IMR-90 (cell line): ENCODE data around the gene NFE2. TPM values are rescaled to one million over a fixed set of nuclear protein-coding genes. Genes with fewer than 3 reads are reported as not detected.
A peak's percentile ranks its signal among the peaks of the same experiment; 100 is the strongest.
"Not testable (repeated sequence)": the region's sequence is repeated elsewhere in the genome, so short reads cannot be mapped to it uniquely, and the experiment has no call there.

Source experiments
- ATAC-seq: fragments of 200-7000 bp; cut with Tn5 transposase; 2 replicates; pipeline ENCODE4 v1.9.1; 2020; ENCODE audit warnings: low read depth, mild to moderate bottlenecking, moderate library complexity
- BruUV-seq: library from RNA; stranded (reverse); fragments of 400-500 nt; replicated peaks from 2 replicates; lab custom pipeline; 2021; lab: Mats Ljungman, UMichigan
- CTCF ChIA-PET: fragments of 300-600 bp; formaldehyde crosslinking; extraction: SDS; loops from one replicate; lab custom pipeline; 2021; ENCODE audit warnings: antibody characterized with exemption; lab: Yijun Ruan, JAX
- POLR2A ChIA-PET: fragments of 300-600 bp; sonication (Branson Sonifier 250); formaldehyde crosslinking; loops from one replicate; lab custom pipeline; 2022; ENCODE audit warnings: antibody characterized with exemption; ENCODE audit not compliant: unreplicated experiment; lab: Charles Lee
- DNase-seq: peaks from one replicate; pipeline ENCODE4 v3.0.0; 2013
- H2AFZ ChIP-seq: replicated peaks from 2 replicates; pipeline ENCODE3; 2013; ENCODE audit warnings: low read length, mild to moderate bottlenecking; ENCODE audit not compliant: poor library complexity
- H2AK5ac ChIP-seq: 2 replicates; pipeline ENCODE4 v1.6.1; 2013; ENCODE audit warnings: low read depth, low read length, inconsistent platforms
- H2AK9ac ChIP-seq: replicated peaks from 2 replicates; pipeline ENCODE3; 2013; ENCODE audit warnings: mild to moderate bottlenecking, low read depth, low read length, moderate library complexity; ENCODE audit not compliant: poor library complexity
- H2BK120ac ChIP-seq: 2 replicates; pipeline ENCODE4 v1.6.1; 2013; ENCODE audit warnings: low read depth, low read length, inconsistent platforms
- H2BK15ac ChIP-seq: 3 replicates; pipeline ENCODE4 v1.6.1; 2013; ENCODE audit warnings: low read depth, low read length, inconsistent platforms
- H2BK20ac ChIP-seq: 2 replicates; pipeline ENCODE4 v1.6.1; 2013; ENCODE audit warnings: low read depth, mild to moderate bottlenecking, inconsistent platforms, low read length, moderate library complexity
- H2BK5ac ChIP-seq: 2 replicates; pipeline ENCODE4 v1.6.1; 2013; ENCODE audit warnings: mild to moderate bottlenecking, low read depth, low read length, inconsistent platforms; ENCODE audit not compliant: poor library complexity, severe bottlenecking
- H3K14ac ChIP-seq: replicated peaks from 2 replicates; pipeline ENCODE4 v1.6.1; 2013; ENCODE audit warnings: low read depth, low read length, inconsistent platforms
- H3K18ac ChIP-seq: 2 replicates; pipeline ENCODE4 v1.6.1; 2013; ENCODE audit warnings: low read depth, low read length, control low read depth
- H3K23ac ChIP-seq: 2 replicates; pipeline ENCODE4 v1.6.1; 2013; ENCODE audit warnings: low read depth, low read length, inconsistent platforms
- H3K27ac ChIP-seq: 2 replicates; pipeline ENCODE4 v1.5.1; 2013; ENCODE audit warnings: mild to moderate bottlenecking, control low read depth, low read length; ENCODE audit not compliant: insufficient read depth
- H3K27me3 ChIP-seq: 2 replicates; pipeline ENCODE4 v1.6.1; 2013; ENCODE audit warnings: low read length; ENCODE audit not compliant: control insufficient read depth, insufficient read depth
- H3K36me3 ChIP-seq: 2 replicates; pipeline ENCODE4 v1.6.1; 2013; ENCODE audit warnings: low read length, mixed read lengths; ENCODE audit not compliant: control insufficient read depth, insufficient read depth
- H3K4ac ChIP-seq: 2 replicates; pipeline ENCODE4 v1.6.1; 2013; ENCODE audit warnings: low read depth, low read length, inconsistent platforms
- H3K4me1 ChIP-seq: 2 replicates; pipeline ENCODE4 v1.6.1; 2013; ENCODE audit warnings: low read length, mixed read lengths; ENCODE audit not compliant: control insufficient read depth, insufficient read depth
- H3K4me2 ChIP-seq: 2 replicates; pipeline ENCODE4 v1.6.1; 2013; ENCODE audit warnings: low read depth, mild to moderate bottlenecking, control low read depth, low read length, moderate library complexity
- H3K4me3 ChIP-seq: 2 replicates; pipeline ENCODE4 v1.5.1; 2013; ENCODE audit warnings: low read depth, mild to moderate bottlenecking, control low read depth, low read length, moderate library complexity; ENCODE audit not compliant: insufficient read depth
- H3K56ac ChIP-seq: 2 replicates; pipeline ENCODE4 v1.6.1; 2013; ENCODE audit warnings: low read length, inconsistent platforms; ENCODE audit not compliant: insufficient read depth; ENCODE audit errors: extremely low read depth
- H3K79me1 ChIP-seq, 2 experiments: 2 replicates each; pipeline ENCODE4 v1.6.1; 2013; ENCODE audit warnings: low read length in 2 of 2, inconsistent platforms in 1 of 2, low read depth in 1 of 2
- H3K9ac ChIP-seq: 2 replicates; pipeline ENCODE4 v1.6.1; 2013; ENCODE audit warnings: low read depth, low read length, control low read depth
- H3K9me1 ChIP-seq: 2 replicates; pipeline ENCODE4 v1.6.1; 2013; ENCODE audit warnings: low read length, inconsistent platforms; ENCODE audit not compliant: insufficient read depth
- H3K9me3 ChIP-seq: 2 replicates; pipeline ENCODE4 v1.6.1; 2013; ENCODE audit warnings: low read length; ENCODE audit not compliant: control insufficient read depth, insufficient read depth
- H4K20me1 ChIP-seq: 2 replicates; pipeline ENCODE4 v1.6.1; 2013; ENCODE audit warnings: low read length, inconsistent platforms; ENCODE audit not compliant: insufficient read depth
- H4K5ac ChIP-seq: 2 replicates; pipeline ENCODE4 v1.6.1; 2013; ENCODE audit warnings: mild to moderate bottlenecking, low read depth, low read length, control low read depth
- H4K8ac ChIP-seq, 2 experiments: 2 replicates each; pipeline ENCODE4 v1.6.1; 2013; ENCODE audit warnings: low read depth in 2 of 2, low read length in 2 of 2, control low read depth in 1 of 2, inconsistent platforms in 1 of 2
- H4K91ac ChIP-seq: 2 replicates; pipeline ENCODE4 v1.6.1; 2013; ENCODE audit warnings: low read depth, low read length, inconsistent platforms; ENCODE audit not compliant: insufficient read depth
- MAZ ChIP-seq: IDR thresholded peaks from 2 replicates; pipeline ENCODE4 v1.6.1; 2012; ENCODE audit warnings: low read depth, mild to moderate bottlenecking, low read length, improper control_type of control experiment, moderate library complexity, borderline replicate concordance
- WGBS, 2 experiments: methylation state at CpG; one replicate each; pipeline versions ENCODE4 v1.1.5 to v1.1.7; 2013; ENCODE audit warnings: missing lambda C conversion rate in 2 of 2; ENCODE audit not compliant: insufficient read length in 1 of 2; ENCODE audit errors: extremely low coverage in 2 of 2; 5-methylcytosine and 5-hydroxymethylcytosine counted together
- dilution Hi-C: fragments of 300-500 bp; cut with HindIII; formaldehyde crosslinking; loops from one replicate; pipeline ENCODE4 v1.14.3; 2018; ENCODE audit warnings: low sequenced_read_pairs; ENCODE audit not compliant: unreplicated experiment
- in situ Hi-C: fragments of 300-500 bp; cut with MboI; formaldehyde crosslinking; loops from 3 replicates; pipeline ENCODE4 v1.14.3; 2019; ENCODE audit warnings: low sequenced_read_pairs, inconsistent platforms, mixed read lengths
- intact Hi-C: fragments of 100-400 bp; cut with micrococcal nuclease; formaldehyde crosslinking; loops from 2 replicates; pipeline ENCODE4 v1.10.0; 2022
- polyA plus RNA-seq, 3 experiments: library from polyadenylated mRNA; depleted of rRNA; stranded (reverse); fragments of >200 nt; gene quantifications; 2 replicates each; pipeline ENCODE4 v1.2.3, GENCODE V29; 2012; ENCODE audit warnings: low replicate concordance in 1 of 3
- total RNA-seq: library from RNA; depleted of rRNA; stranded (reverse); fragments of >200 nt; gene quantifications from 2 replicates; pipeline ENCODE4 v1.2.3, GENCODE V29; 2012

The NFE2 gene
- total and polyA plus RNA-seq, 2 of the 4 experiments (the other 2 are of a cell fraction), result 0.18 to 0.32 TPM

- no peak for TF ChIP-seq MAZ
These were observed 17.7 kb downstream of the NFE2 start (continued) for GRCh38 chr12:54282949-54283593.

GRCh38 chr12:54281694-54282093, 19.1 kb downstream of the NFE2 start:
- H2BK20ac ChIP-seq, H2AK5ac ChIP-seq, in situ Hi-C loops, dilution Hi-C loops, H4K5ac ChIP-seq, intact Hi-C loops, H3K4me1 ChIP-seq, H3K4ac ChIP-seq, H2BK5ac ChIP-seq, H3K18ac ChIP-seq, DNase-seq, H3K27ac ChIP-seq, H2AFZ ChIP-seq, H3K9me3 ChIP-seq, H3K9me1 ChIP-seq, BruUV-seq, H2BK15ac ChIP-seq, H2BK120ac ChIP-seq, CTCF ChIA-PET, ATAC-seq, H3K27me3 ChIP-seq, H4K91ac ChIP-seq, H2AK9ac ChIP-seq: not testable (repeated sequence)
- 0 out of 4 replicates have a peak overlapping the region, but pooled peaks of 1 of the 2 experiments have one; percentile 93 for H4K8ac ChIP-seq
- H3K4me3 ChIP-seq, result peak overlapping the region; percentile 63
- H3K4me2 ChIP-seq, result peak overlapping the region; percentile 86
- H3K79me1 ChIP-seq, result peaks cover 10 to 36% of the 10 kb centered on the region in 2 experiments
- peak overlapping the region; percentile 93; the same call in 1 of the 2 replicates for H3K9ac ChIP-seq
- peaks cover 33% of the 10 kb centered on the region for H3K36me3 ChIP-seq
- H3K56ac ChIP-seq, result peak overlapping the region; percentile 97; the same call in 1 of the 2 replicates
- no CpG with 5 or more reads among the region's 4 CpGs for WGBS, 2 experiments
- peak overlapping the region; percentile 99; the same call in 1 of the 2 replicates for H3K23ac ChIP-seq
- 0 out of 2 replicates have a peak overlapping the region, but pooled peaks have one; percentile 98 for H3K14ac ChIP-seq
- H4K20me1 ChIP-seq, result peaks cover 65% of the 10 kb centered on the region
- POLR2A ChIA-PET, result interaction anchor here (0.6 to 0.8 kb wide), 3 partner anchors 21 to 1939 kb away, joined by 3 to 4 read pairs (median 3); no protein-coding TSS in a partner anchor

- H3K27ac ChIP-seq, result peak overlapping the region; percentile 82
- CTCF ChIA-PET, result not testable (repeated sequence)
These were observed 19.6 kb downstream of the NFE2 start for GRCh38 chr12:54281261-54281638.

More at GRCh38 chr12:54281261-54281638, 19.6 kb downstream of the NFE2 start:
- Histone ChIP-seq H2BK5ac (peak overlapping the region; percentile 75), H3K23ac (peak overlapping the region; percentile 99), H2AK5ac (peak overlapping the region; percentile 96), H4K91ac (peak overlapping the region; percentile 94), H3K36me3 (peaks cover 32% of the 10 kb centered on the region), H3K18ac (peak overlapping the region; percentile 51), H2AFZ (peak overlapping the region; percentile 66), H4K5ac (peak overlapping the region; percentile 82), H3K56ac (peak overlapping the region; percentile 97), H4K8ac (peak overlapping the region; percentile 93 to 94), H2BK120ac (peak overlapping the region; percentile 24; the same call in 1 of the 2 replicates), H3K79me1 (peaks cover 6 to 39% of the 10 kb centered on the region in 2 experiments), H3K4me2 (peak overlapping the region; percentile 86), H3K4ac (peak overlapping the region; percentile 96), H3K4me3 (peak overlapping the region; percentile 63), H3K14ac (peak overlapping the region; percentile 98), H4K20me1 (peaks cover 60% of the 10 kb centered on the region), H3K9ac (peak overlapping the region; percentile 93), H2AK9ac (peak overlapping the region; percentile 99)
- dilution Hi-C loops, ATAC-seq, DNase-seq, intact Hi-C loops, H2BK15ac ChIP-seq, H3K9me3 ChIP-seq, H3K4me1 ChIP-seq, H2BK20ac ChIP-seq, BruUV-seq, H3K9me1 ChIP-seq, in situ Hi-C loops, H3K27me3 ChIP-seq: not testable (repeated sequence)
- WGBS, 2 experiments, result 0% methylated on average over 4 of the region's 10 CpGs; no CpG with 5 or more reads in 1 of the 2 experiments
- POLR2A ChIA-PET, result interaction anchor here (0.6 to 0.8 kb wide), 3 partner anchors 20 to 1940 kb away, joined by 3 to 4 read pairs (median 3); no protein-coding TSS in a partner anchor
